GM21447 (cell line): ENCODE measurements around the gene DICER1.

Experiments
- ATAC-seq: cut with Tn5 transposase; IDR thresholded peaks from one replicate; pipeline ENCODE4 v1.9.1; 2021; ENCODE audit not compliant: unreplicated experiment

Gene DICER1

GRCh38 chr14:95092723-95093122, 64.6 kb downstream of the DICER1 start:
- ATAC-seq: no peak

- ATAC-seq: no peak
Measured at GRCh38 chr14:95091581-95091980, 65.7 kb downstream of the DICER1 start.

- ATAC-seq: no peak
Measured at GRCh38 chr14:95088665-95089064, 68.7 kb downstream of the DICER1 start.

- no peak for ATAC-seq
Measured at GRCh38 chr14:95087619-95088018, 69.7 kb downstream of the DICER1 start.

GRCh38 chr14:95085321-95085720, 72.0 kb downstream of the DICER1 start:
- ATAC-seq: no peak

- ATAC-seq: no peak
Measured at GRCh38 chr14:95078867-95079266, 78.5 kb downstream of the DICER1 start.

GRCh38 chr14:95077345-95077744, 80.0 kb downstream of the DICER1 start:
- ATAC-seq: no peak

GRCh38 chr14:95075789-95076188, 81.5 kb downstream of the DICER1 start:
- ATAC-seq: no peak

GRCh38 chr14:95073947-95074346, 83.4 kb downstream of the DICER1 start:
- ATAC-seq: no peak

GRCh38 chr14:95072310-95072905, 84.9 kb downstream of the DICER1 start:
- ATAC-seq: no peak

GRCh38 chr14:95071649-95072280, 85.6 kb downstream of the DICER1 start:
- ATAC-seq: no peak

GRCh38 chr14:95070748-95071435, 86.4 kb downstream of the DICER1 start:
- no peak for ATAC-seq

- ATAC-seq: no peak
Measured at GRCh38 chr14:95069547-95069946, 87.8 kb downstream of the DICER1 start.

GRCh38 chr14:95069018-95069417, 88.3 kb downstream of the DICER1 start:
- ATAC-seq: no peak

- ATAC-seq: no peak
Measured at GRCh38 chr14:95068521-95068920, 88.8 kb downstream of the DICER1 start.

- ATAC-seq: no peak
Measured at GRCh38 chr14:95068080-95068479, 89.2 kb downstream of the DICER1 start.

GRCh38 chr14:95067526-95067925, 89.8 kb downstream of the DICER1 start:
- ATAC-seq: no peak

- no peak for ATAC-seq
Measured at GRCh38 chr14:95066427-95066986, 90.8 kb downstream of the DICER1 start.

- ATAC-seq: no peak
Measured at GRCh38 chr14:95065411-95065810, 91.9 kb downstream of the DICER1 start.

GRCh38 chr14:95064734-95065133, 92.6 kb downstream of the DICER1 start:
- ATAC-seq: no peak

GRCh38 chr14:95064256-95064655, 93.1 kb downstream of the DICER1 start:
- ATAC-seq: no peak

GRCh38 chr14:95063391-95063790, 93.9 kb downstream of the DICER1 start:
- ATAC-seq: no peak
